ENCODE measurements around the gene CPE.

Gene CPE

DNA sequence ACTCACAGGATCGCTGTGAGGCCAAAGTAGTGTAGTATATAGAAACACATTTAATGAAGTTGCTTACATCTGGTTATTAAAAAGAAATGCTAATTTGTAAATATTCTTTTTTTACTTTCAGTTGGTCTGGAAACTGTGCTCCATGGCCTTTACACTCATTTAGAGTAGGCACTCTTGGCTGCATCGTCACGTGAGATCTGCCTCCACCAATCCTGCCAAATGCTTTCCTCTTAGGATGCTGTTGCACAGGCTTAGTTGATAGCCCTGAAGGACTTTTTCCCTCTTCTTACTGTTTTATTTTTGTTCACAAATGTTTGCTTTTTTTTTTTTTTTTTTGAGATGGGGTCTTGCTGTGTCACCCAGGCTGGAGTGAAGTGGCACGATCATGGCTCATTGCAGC is 6.3 kb downstream of the CPE start:
- H3K9ac ChIP-seq (ENCODE audit: low read depth, low read length, poor library complexity, severe bottlenecking) = no peak overlapping the region
- H3K27me3 ChIP-seq (ENCODE audit: insufficient read depth, low read length, poor library complexity, severe bottlenecking) = peaks cover 40% of the 10 kb centered on the region
- no peak overlapping the region for H3K4me3 ChIP-seq (ENCODE audit: low read length, poor library complexity, severe bottlenecking)
- no peak overlapping the region for H2AFZ ChIP-seq (ENCODE audit: low read length)
- H3K4me2 ChIP-seq (ENCODE audit: low read depth, low read length, poor library complexity, severe bottlenecking) = no peak overlapping the region
- H4K20me1 ChIP-seq (ENCODE audit: insufficient read depth, low read length, poor library complexity, severe bottlenecking) = no peaks in the 10 kb centered on the region
- no peaks in the 10 kb centered on the region for H3K4me1 ChIP-seq (ENCODE audit: insufficient read depth, low read length, poor library complexity, severe bottlenecking)
- no peaks in the 10 kb centered on the region for H3F3A ChIP-seq (ENCODE audit: low read depth)
- no peaks in the 10 kb centered on the region for H3K9me3 ChIP-seq (ENCODE audit: insufficient read depth, low read depth, low read length)
- no peaks in the 10 kb centered on the region for H3K9me2 ChIP-seq (replicated peaks; ENCODE audit: low read depth, low read length)
- no peaks in the 10 kb centered on the region for H3K36me3 ChIP-seq (ENCODE audit: insufficient read depth, low read length)
- TF ChIP-seq EZH2phosphoT487 (IDR thresholded peaks at IDR 0.05; ENCODE audit: borderline replicate concordance) = no peak
- TF ChIP-seq, protein P1, sequence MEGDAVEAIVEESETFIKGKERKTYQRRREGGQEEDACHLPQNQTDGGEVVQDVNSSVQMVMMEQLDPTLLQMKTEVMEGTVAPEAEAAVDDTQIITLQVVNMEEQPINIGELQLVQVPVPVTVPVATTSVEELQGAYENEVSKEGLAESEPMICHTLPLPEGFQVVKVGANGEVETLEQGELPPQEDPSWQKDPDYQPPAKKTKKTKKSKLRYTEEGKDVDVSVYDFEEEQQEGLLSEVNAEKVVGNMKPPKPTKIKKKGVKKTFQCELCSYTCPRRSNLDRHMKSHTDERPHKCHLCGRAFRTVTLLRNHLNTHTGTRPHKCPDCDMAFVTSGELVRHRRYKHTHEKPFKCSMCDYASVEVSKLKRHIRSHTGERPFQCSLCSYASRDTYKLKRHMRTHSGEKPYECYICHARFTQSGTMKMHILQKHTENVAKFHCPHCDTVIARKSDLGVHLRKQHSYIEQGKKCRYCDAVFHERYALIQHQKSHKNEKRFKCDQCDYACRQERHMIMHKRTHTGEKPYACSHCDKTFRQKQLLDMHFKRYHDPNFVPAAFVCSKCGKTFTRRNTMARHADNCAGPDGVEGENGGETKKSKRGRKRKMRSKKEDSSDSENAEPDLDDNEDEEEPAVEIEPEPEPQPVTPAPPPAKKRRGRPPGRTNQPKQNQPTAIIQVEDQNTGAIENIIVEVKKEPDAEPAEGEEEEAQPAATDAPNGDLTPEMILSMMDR (conservative IDR thresholded peaks at IDR 0.05; ENCODE audit: low read length) = no peak
- H3K79me2 ChIP-seq (ENCODE audit: insufficient read depth, low read length) = no peaks in the 10 kb centered on the region

DNA sequence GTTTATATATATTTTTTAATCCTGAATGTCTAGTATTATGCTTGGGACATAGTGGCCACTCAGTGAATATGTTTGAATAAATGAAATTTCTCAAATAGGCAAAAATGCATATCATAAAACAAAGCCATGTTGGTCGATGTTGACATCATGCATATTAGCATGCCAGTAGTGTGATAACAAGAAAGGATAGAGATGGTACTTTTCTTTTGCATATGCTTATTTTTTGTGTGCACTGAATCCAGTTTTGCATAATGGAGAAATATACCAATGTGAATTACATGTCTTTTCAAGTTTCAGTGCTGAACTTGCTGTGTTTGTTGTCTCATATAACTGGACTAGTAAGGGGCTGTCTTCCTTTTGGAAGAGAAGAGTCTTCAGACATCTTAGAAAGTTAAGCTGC is 7.5 kb downstream of the CPE start:
- Histone ChIP-seq H3K4me3 (ENCODE audit: low read length, poor library complexity, severe bottlenecking) (no peak overlapping the region), H3K79me2 (ENCODE audit: insufficient read depth, low read length) (no peaks in the 10 kb centered on the region), H3F3A (ENCODE audit: low read depth) (no peaks in the 10 kb centered on the region), H3K9ac (ENCODE audit: low read depth, low read length, poor library complexity, severe bottlenecking) (no peak overlapping the region), H3K4me1 (ENCODE audit: insufficient read depth, low read length, poor library complexity, severe bottlenecking) (no peaks in the 10 kb centered on the region), H4K20me1 (ENCODE audit: insufficient read depth, low read length, poor library complexity, severe bottlenecking) (no peaks in the 10 kb centered on the region), H2AFZ (ENCODE audit: low read length) (no peak overlapping the region), H3K4me2 (ENCODE audit: low read depth, low read length, poor library complexity, severe bottlenecking) (no peak overlapping the region), H3K27me3 (ENCODE audit: insufficient read depth, low read length, poor library complexity, severe bottlenecking) (peaks cover 39% of the 10 kb centered on the region), H3K9me2 (replicated peaks; ENCODE audit: low read depth, low read length) (no peaks in the 10 kb centered on the region), H3K36me3 (ENCODE audit: insufficient read depth, low read length) (no peaks in the 10 kb centered on the region), H3K9me3 (ENCODE audit: insufficient read depth, low read depth, low read length) (no peaks in the 10 kb centered on the region)
- TF ChIP-seq, protein P1 (conservative IDR thresholded peaks at IDR 0.05; ENCODE audit: low read length) = no peak

DNA sequence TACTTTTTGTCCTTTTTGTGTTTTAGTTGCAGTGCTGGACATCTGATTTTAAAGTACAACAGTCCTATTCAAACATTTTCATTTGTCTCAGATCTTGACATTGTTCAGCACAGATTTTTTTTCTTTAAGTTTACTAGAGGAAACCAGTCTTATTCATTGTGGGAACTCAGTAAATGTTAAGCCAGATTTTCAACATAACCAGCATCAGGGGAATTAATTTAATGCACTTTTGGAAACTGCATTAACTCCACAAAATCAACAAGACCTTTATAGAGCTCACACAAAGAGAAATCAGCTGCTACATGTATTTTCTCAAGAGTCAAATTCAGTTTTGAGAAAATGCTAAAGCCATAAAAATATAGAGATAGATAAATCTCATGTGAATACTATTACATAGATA is 9.9 kb downstream of the CPE start:
- TF ChIP-seq, protein P1 (conservative IDR thresholded peaks at IDR 0.05; ENCODE audit: low read length) = no peak
- no peak for TF ChIP-seq EZH2phosphoT487 (IDR thresholded peaks at IDR 0.05; ENCODE audit: borderline replicate concordance)
- Histone ChIP-seq H3K4me1 (ENCODE audit: insufficient read depth, low read length, poor library complexity, severe bottlenecking) (no peaks in the 10 kb centered on the region), H2AFZ (ENCODE audit: low read length) (no peak overlapping the region)

More for the DNA sequence above, 9.9 kb downstream of the CPE start:
- H3K9me2 ChIP-seq (replicated peaks; ENCODE audit: low read depth, low read length) = no peaks in the 10 kb centered on the region
- no peaks in the 10 kb centered on the region for H3K79me2 ChIP-seq (ENCODE audit: insufficient read depth, low read length)
- no peaks in the 10 kb centered on the region for H4K20me1 ChIP-seq (ENCODE audit: insufficient read depth, low read length, poor library complexity, severe bottlenecking)
- H3K36me3 ChIP-seq (ENCODE audit: insufficient read depth, low read length) = no peaks in the 10 kb centered on the region
- no peak overlapping the region for H3K4me2 ChIP-seq (ENCODE audit: low read depth, low read length, poor library complexity, severe bottlenecking)
- H3K9me3 ChIP-seq (ENCODE audit: insufficient read depth, low read depth, low read length) = no peaks in the 10 kb centered on the region
- H3K27me3 ChIP-seq (ENCODE audit: insufficient read depth, low read length, poor library complexity, severe bottlenecking) = peaks cover 27% of the 10 kb centered on the region
- no peak overlapping the region for H3K9ac ChIP-seq (ENCODE audit: low read depth, low read length, poor library complexity, severe bottlenecking)
- H3F3A ChIP-seq (ENCODE audit: low read depth) = no peaks in the 10 kb centered on the region
- no peak overlapping the region for H3K4me3 ChIP-seq (ENCODE audit: low read length, poor library complexity, severe bottlenecking)

All from Loucy (cell line).